Measurements from ENCODE around the gene NEU2.

NEU2 gene

GRCh38 chr2:233075141-233075965 lies 42.9 kb downstream of the NEU2 start:
- H3K4me1 ChIP-seq (ENCODE audit: control insufficient read depth in 1 of 2, insufficient read depth in 1 of 2, low read depth in 1 of 2, low read length in 1 of 2) = peaks cover 91 to 96% of the 10 kb centered on the region in 2 experiments
- H3K36me3 ChIP-seq = peaks cover 8% of the 10 kb centered on the region
- TF ChIP-seq CTCF (IDR thresholded peaks at IDR 0.05) = no peak
- H3K27ac ChIP-seq = peak overlapping the region; percentile 98
- no peaks in the 10 kb centered on the region for H3K9me3 ChIP-seq
- H3K4me3 ChIP-seq (ENCODE audit: low read depth in 1 of 2, low read length in 1 of 2) = peak overlapping the region; percentile 47 to 58
- no peaks in the 10 kb centered on the region for H3K27me3 ChIP-seq

- Histone ChIP-seq H3K4me1 (ENCODE audit: control insufficient read depth in 1 of 2, insufficient read depth in 1 of 2, low read depth in 1 of 2, low read length in 1 of 2) (peaks cover 92 to 96% of the 10 kb centered on the region in 2 experiments), H3K9me3 (no peaks in the 10 kb centered on the region), H3K27me3 (no peaks in the 10 kb centered on the region), H3K27ac (peak overlapping the region; percentile 98), H3K4me3 (ENCODE audit: low read depth in 1 of 2, low read length in 1 of 2) (peak overlapping the region; percentile 47 to 58), H3K36me3 (peaks cover 14% of the 10 kb centered on the region)
- TF ChIP-seq CTCF (IDR thresholded peaks at IDR 0.05) = no peak
Measured at GRCh38 chr2:233075966-233076339, 43.5 kb downstream of the NEU2 start.

- Histone ChIP-seq H3K27me3 (no peaks in the 10 kb centered on the region), H3K9me3 (no peaks in the 10 kb centered on the region), H3K4me3 (ENCODE audit: low read depth in 1 of 2, low read length in 1 of 2) (peak overlapping the region in 1 of 2 experiments; percentile 58), H3K27ac (peak overlapping the region; percentile 98), H3K4me1 (ENCODE audit: control insufficient read depth in 1 of 2, insufficient read depth in 1 of 2, low read depth in 1 of 2, low read length in 1 of 2) (peaks cover 97 to 98% of the 10 kb centered on the region in 2 experiments), H3K36me3 (peaks cover 22% of the 10 kb centered on the region)
- no peak for TF ChIP-seq CTCF (IDR thresholded peaks at IDR 0.05)
Measured at GRCh38 chr2:233076749-233077148, 44.3 kb downstream of the NEU2 start.

- H3K9me3 ChIP-seq = no peaks in the 10 kb centered on the region
- no peaks in the 10 kb centered on the region for H3K27me3 ChIP-seq
- peaks cover 18% of the 10 kb centered on the region for H3K36me3 ChIP-seq
- peak overlapping the region; percentile 32 to 56 for H3K4me3 ChIP-seq (ENCODE audit: low read depth in 1 of 2, low read length in 1 of 2)
- H3K4me1 ChIP-seq (ENCODE audit: control insufficient read depth in 1 of 2, insufficient read depth in 1 of 2, low read depth in 1 of 2, low read length in 1 of 2) = peaks cover 100% of the 10 kb centered on the region in 2 experiments
- no peak for TF ChIP-seq CTCF (IDR thresholded peaks at IDR 0.05)
- H3K27ac ChIP-seq = peak overlapping the region; percentile 98
Measured at GRCh38 chr2:233079473-233079877, 47.0 kb downstream of the NEU2 start.

GRCh38 chr2:233079953-233080835 lies 47.7 kb downstream of the NEU2 start:
- H3K9me3 ChIP-seq = no peaks in the 10 kb centered on the region
- no peaks in the 10 kb centered on the region for H3K27me3 ChIP-seq
- H3K36me3 ChIP-seq = peaks cover 18% of the 10 kb centered on the region
- H3K27ac ChIP-seq = peak overlapping the region; percentile 98
- peaks cover 100% of the 10 kb centered on the region in 2 experiments for H3K4me1 ChIP-seq (ENCODE audit: control insufficient read depth in 1 of 2, insufficient read depth in 1 of 2, low read depth in 1 of 2, low read length in 1 of 2)
- no peak for TF ChIP-seq CTCF (IDR thresholded peaks at IDR 0.05)
- H3K4me3 ChIP-seq (ENCODE audit: low read depth in 1 of 2, low read length in 1 of 2) = peak overlapping the region; percentile 6 to 56
